ENCODE data around the gene AMY1C.
"Not testable (repeated sequence)": the region's sequence is repeated elsewhere in the genome, so short reads cannot be mapped to it uniquely, and the experiment has no call there.

Gene AMY1C

DNA sequence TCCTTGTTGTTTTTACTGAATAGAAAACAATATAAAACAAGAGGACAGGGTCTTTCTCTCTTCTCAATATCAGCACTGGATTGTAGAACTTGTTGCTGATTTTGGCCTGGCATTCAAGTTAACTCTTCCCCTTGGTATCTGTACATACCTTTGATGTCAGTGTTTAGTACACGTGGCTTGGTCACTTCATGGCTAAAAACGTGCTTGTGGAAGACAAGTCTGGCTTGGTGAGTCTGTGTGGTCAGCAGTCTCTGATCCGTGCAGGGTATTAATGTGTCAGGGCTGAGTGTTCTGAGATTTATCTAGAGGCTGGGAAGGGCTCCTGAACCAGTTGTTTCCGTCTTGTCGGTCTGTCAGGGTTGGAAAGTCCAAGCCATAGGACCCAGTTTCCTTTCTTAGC, at the start of gene AMY1C:
Gene AMY1C, plus strand, starts transcription at position 301 of the 400 bp plus-strand sequence. CDS start 572 bp downstream, outside the sequence.
- DNase-seq, result not testable (repeated sequence)

DNA sequence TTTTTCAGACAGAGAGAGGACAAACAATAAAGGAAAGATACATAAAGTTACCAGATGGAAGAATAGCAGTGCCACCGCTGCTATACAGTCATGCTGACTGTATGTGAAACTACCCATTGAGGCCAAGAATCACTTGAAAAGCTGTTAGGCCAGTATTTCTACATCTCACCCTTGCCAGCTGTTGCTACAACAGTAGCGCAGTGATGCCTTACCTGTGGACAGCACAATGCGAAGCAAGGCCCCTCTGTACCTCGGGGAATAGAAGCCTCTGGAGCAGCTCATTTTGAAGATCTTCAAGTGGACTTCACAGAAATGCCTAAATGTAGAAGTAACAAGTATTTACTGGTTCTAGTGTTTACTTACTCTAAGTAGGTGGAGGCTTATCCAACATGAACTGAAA, 49.0 kb upstream of the AMY1C start:
- DNase-seq, result not testable (repeated sequence)

DNA sequence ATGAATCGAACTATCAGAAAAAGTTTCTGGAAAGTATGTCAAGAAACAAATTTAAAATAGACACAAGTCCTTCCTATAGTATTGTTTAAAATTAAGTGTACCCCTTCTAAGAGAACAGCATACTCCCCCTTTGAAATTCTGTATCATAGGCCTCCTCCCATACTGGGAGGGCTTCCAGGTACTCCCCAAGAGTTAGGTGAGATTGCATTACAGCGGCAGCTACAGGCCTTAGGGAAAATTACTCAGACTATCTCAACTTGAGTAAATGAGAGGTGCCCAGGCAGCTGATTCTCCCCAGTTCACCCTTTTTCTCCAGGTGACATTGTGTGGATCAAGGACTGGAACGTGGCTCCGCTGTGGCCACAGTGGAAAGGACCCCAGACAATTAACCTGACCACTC, 48.4 kb upstream of the AMY1C start:
- not testable (repeated sequence) for DNase-seq

DNA sequence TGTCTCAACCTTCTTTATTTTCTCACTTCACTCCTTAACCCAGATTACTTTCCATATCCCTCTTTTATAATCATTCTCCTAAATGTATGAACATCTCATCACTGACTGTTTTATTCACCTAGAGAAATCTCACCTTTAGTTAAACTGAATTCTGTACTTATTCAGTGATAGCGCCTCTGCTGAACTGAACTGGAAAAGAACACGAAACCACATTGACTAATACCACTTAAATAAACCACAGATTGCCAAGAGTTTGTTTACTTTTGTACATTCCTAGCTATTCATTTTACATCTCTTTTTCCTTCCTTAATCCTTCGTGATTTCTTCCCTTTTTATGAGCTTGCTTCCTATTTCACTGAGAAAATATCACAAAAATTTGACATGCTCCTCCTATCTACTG, 42.0 kb upstream of the AMY1C start:
- DNase-seq, result not testable (repeated sequence)

DNA sequence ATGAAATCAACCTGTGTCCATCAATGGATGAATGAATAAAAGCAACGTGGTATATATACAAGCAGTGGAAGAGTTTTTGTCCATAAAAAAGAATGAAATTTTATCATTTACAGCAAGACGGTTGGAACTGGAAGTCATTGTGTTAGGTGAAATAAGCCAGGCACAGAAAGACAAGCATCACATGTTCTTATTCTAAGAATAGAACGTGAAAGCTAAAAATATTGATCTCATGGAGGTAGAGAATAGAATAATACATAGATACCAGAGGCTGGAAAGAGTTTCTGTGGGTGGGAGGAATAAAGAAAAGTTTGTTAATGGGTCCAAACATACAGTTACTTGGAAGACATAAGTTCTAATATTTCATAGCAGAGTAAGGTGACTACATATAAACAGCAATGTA, 39.3 kb upstream of the AMY1C start:
- not testable (repeated sequence) for DNase-seq

DNA sequence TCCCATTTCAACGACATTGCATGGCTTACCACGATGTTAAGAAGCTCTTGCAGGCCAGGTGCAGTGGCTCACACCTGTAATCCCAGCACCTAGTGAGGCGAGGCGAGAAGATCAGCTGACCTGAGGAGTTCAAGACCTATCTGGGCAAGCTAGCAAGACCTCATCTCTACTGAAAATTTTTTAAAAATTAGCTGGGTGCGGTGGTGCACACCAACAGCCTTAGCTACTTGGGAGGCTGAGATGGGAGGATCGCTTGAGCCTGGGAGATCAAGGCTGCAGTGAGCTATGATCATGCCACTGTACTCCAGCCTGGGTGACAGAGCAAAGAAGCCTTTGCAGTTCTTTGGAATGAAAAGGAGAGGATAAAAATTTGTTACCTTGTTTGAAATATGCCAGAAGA, 32.3 kb upstream of the AMY1C start:
- not testable (repeated sequence) for DNase-seq

DNA sequence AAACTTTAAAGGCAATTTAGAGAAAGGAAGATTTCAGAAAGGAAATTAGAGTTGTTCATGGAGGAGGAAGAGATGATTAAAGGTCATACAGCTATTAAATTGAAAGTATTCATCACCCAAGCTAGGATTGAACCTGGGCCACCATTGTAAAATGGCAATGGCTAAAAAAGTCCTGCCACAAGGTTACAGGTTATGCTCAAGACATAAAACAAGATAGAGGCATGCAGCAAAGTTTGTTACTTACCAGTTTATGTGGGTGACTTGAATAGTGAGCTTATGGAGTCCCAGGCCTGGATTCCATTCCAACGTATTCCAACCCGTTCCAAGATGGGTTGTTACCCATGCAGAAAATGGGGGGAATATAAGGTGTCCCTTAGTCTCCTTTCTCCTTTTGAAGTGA, 28.2 kb upstream of the AMY1C start:
- DNase-seq, result not testable (repeated sequence)

DNA sequence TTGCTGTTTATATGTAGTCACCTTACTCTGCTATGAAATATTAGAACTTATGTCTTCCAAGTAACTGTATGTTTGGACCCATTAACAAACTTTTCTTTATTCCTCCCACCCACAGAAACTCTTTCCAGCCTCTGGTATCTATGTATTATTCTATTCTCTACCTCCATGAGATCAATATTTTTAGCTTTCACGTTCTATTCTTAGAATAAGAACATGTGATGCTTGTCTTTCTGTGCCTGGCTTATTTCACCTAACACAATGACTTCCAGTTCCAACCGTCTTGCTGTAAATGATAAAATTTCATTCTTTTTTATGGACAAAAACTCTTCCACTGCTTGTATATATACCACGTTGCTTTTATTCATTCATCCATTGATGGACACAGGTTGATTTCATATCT, 14.4 kb upstream of the AMY1C start:
- not testable (repeated sequence) for DNase-seq

DNA sequence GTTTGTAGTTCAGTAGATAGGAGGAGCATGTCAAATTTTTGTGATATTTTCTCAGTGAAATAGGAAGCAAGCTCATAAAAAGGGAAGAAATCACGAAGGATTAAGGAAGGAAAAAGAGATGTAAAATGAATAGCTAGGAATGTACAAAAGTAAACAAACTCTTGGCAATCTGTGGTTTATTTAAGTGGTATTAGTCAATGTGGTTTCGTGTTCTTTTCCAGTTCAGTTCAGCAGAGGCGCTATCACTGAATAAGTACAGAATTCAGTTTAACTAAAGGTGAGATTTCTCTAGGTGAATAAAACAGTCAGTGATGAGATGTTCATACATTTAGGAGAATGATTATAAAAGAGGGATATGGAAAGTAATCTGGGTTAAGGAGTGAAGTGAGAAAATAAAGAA, 11.7 kb upstream of the AMY1C start:
- DNase-seq, result not testable (repeated sequence)

DNA sequence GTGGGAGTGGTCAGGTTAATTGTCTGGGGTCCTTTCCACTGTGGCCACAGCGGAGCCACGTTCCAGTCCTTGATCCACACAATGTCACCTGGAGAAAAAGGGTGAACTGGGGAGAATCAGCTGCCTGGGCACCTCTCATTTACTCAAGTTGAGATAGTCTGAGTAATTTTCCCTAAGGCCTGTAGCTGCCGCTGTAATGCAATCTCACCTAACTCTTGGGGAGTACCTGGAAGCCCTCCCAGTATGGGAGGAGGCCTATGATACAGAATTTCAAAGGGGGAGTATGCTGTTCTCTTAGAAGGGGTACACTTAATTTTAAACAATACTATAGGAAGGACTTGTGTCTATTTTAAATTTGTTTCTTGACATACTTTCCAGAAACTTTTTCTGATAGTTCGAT, 5.2 kb upstream of the AMY1C start:
- not testable (repeated sequence) for DNase-seq

DNA sequence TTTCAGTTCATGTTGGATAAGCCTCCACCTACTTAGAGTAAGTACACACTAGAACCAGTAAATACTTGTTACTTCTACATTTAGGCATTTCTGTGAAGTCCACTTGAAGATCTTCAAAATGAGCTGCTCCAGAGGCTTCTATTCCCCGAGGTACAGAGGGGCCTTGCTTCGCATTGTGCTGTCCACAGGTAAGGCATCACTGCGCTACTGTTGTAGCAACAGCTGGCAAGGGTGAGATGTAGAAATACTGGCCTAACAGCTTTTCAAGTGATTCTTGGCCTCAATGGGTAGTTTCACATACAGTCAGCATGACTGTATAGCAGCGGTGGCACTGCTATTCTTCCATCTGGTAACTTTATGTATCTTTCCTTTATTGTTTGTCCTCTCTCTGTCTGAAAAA, 4.7 kb upstream of the AMY1C start:
- DNase-seq, result not testable (repeated sequence)

DNA sequence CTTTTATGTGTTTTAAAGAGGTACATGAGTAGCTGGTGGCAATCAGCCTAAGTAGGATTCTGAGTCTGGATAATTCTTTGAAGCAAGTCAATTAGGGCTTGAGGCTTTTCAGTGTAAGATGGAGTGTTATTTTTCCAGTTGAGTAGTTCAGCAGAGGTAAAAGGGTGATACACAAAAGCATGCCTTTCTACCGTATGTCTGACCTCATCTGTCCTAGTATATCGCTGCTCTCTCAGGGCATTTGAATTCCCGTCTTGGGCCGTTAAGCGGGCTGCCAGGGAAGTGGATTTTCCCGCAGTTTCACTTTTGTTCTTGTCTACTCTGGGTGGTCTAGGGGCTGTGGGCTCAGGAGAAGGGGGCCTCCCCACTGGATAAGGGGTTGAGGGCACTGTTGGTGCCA, 1.4 kb upstream of the AMY1C start:
- DNase-seq, result not testable (repeated sequence)

DNA sequence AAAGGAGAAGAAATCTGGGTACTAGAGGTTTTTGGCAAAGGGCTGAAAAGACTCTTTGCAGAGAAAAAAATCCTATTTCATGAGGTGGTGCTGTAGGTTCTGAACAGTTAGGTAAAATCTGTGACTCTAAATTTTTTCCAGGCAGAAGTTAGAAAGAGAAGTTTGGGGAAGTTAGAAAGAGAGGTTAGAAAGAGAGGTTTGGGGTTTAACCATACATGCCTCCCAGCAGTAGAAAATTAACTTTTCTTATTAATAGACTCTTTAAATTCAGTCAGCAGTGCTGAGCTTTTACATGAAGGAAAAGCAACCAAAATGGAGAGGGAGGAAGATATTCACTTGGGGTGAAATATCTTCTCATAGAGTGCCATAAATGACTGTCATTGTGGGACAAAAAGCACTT, 12.2 kb downstream of the AMY1C start:
- DNase-seq, result no peak

DNA sequence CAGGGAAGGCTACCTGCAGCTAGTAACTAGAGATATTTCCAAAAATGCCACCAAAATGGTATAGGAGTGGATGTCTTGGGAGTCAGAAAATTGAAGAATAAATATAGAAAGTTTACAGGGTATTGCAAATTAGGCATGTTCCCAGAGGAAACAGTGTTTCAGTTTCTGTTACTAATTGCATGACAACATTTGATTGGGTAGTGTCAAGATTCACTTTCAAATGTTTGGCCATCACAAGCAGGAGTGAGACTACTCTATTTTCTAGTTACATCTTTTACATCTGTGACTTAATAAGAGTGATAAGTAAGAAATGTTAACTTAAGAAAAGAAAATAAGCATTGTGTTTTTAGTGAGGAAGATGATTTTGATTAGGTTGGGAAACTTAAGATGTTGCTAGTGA, 30.2 kb downstream of the AMY1C start:
- DNase-seq, result no peak

DNA sequence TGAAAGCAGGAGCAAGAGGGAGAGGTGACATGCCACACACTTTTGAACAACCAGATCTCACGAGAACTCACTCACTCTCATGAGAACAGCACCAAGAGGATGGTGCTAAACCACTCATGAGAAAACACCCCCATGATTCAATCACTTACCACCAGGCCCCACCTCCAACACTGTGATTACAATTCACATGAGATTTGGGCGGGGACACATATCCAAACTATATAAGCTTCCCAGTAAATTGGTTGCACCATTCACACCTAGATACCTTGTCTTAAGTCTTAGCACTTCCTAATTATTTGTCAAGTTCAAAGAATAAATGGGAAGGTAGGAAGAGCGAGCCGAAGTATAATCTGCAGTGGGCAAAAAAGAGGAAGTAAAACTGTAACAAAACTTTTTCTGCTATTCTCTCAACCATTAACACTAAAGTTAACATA, 34.3 kb downstream of the AMY1C start:
- no peak for DNase-seq

DNA sequence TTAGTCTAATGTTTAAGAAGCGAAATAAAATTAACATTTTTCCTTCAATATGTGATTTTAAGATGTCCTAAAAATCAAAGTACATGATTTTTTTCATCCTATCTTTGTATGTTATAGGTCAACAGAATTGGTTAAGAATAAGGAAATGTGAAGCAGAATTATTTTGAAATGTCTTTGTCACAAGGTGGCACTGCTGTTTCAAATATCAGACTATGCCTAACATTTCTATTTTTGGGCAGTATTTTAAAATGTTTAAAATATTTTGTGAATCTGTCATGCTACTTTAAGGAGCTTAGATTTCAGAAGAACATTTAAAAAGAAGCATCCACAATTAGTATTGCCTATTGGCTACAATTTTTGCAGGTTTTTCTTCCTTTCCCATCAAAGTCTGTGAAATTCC, 38.7 kb downstream of the AMY1C start:
- no peak for DNase-seq

DNA sequence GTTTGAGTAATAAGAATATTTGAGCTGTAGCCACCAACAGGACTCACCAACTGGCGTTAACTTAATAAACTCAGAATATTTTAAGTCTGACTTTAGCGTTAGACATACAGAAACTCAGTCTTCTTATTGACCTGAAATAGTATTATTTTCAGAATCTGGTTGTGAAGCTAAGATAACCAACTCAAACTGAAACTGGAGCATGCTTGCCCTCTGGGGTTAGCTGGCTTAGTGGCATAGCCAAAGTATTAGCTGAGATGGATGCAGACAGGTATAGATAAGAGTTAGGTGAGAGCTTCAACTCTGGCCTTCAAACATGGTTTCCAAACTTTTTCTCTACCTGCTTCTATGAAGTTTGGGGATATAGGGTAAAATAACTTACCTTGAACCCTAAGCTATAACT, 40.5 kb downstream of the AMY1C start:
- DNase-seq, result no peak

Data from CD4-positive, alpha-beta T cell treated with Interleukin-12 subunit alpha and Interleukin-12 subunit beta, for 1 hour (primary cell).